HK-2 (cell line): ENCODE measurements around the gene GPR156.
"Not testable (repeated sequence)": the region's sequence is repeated elsewhere in the genome, so short reads cannot be mapped to it uniquely, and the experiment has no call there.

ENCODE experiments used
- DNase-seq: peaks from one replicate; pipeline ENCODE4 v3.0.0-alpha.2; 2018; ENCODE audit not compliant: unreplicated experiment

The GPR156 gene

DNA sequence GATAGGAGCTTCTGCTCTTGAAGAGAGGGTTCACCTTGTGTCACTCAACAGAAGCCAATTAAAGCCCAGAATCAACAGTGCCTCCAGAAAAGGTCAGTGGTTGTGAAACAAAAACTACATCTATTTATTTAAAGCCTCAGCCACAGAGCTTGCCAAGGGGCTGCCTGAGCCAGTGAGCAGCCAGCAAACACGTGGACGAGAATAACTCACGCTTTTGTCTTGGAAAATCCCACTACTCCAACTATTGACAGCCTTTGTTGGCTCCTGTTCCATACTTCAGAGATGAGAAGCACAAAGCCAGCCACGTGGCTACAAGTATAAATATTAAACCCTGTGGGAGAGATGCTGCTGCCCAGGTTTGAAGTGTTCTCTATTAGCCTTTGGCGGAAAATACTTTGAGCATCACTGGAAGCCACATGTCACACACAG lies 10.3 kb downstream of the GPR156 start:
- no peak for DNase-seq

DNA sequence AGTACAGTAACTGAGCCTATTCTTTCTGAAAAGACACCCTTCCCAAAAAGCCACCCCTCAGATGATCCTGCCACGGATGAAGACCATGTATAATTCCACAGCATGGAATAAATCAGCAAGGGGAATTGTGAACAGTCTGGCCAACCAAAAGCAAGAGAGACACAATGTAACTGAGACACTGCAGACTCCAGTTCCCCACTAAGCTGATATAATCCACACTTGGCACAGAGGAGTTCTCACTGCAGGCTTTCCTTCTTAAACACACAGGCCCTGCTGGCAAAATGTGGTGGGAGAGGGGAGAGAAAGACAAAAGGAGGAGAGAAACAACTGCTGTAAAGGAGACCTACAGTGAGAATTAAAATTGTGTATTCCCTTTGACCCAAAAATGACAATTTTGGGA lies 12.7 kb downstream of the GPR156 start:
- no peak for DNase-seq

DNA sequence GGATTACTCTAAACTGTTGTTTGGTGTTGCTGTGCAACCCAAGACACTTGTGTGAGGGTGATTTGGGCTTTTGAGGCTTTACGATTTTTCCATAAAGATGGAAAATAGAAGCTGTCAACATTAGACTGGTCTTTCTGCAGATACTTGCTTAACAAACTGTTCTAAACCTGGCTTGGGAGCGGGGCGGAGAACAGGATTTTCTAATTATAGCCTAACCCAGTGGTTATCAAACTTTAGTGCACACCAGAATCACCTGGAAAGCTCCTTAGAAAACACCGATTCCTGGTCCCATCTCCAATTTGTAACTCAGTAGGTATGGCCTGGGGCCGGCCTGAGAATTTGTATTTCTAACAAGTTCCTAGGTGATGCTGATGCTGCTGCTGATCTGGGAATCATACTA lies 19.0 kb downstream of the GPR156 start:
- no peak for DNase-seq

DNA sequence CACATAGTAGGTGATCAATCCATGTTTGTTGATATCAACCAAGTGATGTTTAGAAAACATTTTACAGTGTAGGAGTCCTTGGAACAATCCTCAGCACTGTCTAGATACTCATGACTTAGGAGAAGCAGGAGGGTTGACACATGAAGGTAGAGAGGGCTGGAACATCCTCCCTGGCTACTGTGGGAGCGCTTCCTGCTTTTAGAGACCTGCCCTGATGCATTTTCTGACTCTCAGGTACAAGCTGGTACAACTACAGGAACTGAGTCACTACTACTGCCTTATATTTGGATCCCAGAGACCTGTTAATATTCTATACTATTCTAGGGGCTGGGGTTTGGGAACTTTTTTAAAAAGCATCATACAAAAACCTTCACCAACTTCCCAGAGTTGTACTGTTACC lies 20.1 kb downstream of the GPR156 start:
- DNase-seq, result no peak

DNA sequence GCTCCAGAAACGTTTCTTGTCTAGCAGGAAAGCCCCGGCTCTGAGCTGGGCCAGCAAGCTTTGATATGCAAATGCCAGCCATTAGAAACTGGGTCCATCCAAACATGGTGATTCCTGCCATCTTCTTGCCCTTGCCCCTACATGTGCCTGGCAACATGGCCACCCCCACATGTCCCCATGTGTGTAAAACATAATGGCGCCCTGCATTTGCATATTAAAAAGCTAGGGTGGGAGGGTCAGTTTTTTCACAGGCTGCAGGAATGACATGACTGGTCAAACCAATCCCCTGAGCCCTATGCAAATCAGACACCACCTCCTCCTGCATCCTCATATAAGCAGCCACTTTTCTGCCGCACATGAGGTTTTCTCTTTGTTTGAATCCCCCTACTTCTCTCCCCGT lies 21.2 kb downstream of the GPR156 start:
- DNase-seq, result no peak

DNA sequence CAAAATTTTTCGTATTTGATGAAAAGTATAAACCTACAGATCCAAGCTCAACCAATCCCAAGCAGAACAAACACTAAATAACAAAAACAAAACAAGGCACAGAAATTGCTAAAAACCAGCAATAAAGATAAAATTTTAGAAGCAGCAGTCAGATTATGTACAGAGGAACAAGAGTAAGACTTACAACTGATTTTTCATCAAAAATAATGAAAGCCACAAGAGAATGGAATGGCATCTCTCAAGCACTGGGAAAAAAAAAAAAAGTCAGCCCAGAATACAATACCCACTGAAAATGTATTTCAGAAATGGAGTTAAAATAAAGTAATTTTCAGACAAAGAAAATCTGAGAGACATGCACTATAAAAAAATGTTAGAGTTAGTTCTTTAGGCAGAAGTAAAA lies 27.0 kb downstream of the GPR156 start:
- DNase-seq, result no peak

DNA sequence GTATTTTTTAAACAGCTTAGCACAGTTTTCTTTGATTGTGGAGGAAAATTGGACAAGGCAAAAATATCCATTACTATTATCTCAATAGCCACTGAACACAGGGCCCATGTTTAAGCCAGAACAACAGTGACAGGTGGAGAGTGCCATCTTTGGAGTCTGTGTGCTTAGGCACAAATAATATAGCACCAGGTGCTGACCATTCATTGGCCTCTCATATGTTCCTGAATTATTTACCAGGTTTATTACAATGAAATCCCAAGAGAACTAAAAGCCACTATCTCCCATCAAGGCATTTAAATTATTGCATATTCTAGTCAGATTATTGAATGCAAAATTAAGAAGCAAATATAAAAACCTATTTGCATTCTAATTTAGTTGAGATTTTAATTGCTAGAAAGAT lies 39.6 kb downstream of the GPR156 start:
- no peak for DNase-seq

DNA sequence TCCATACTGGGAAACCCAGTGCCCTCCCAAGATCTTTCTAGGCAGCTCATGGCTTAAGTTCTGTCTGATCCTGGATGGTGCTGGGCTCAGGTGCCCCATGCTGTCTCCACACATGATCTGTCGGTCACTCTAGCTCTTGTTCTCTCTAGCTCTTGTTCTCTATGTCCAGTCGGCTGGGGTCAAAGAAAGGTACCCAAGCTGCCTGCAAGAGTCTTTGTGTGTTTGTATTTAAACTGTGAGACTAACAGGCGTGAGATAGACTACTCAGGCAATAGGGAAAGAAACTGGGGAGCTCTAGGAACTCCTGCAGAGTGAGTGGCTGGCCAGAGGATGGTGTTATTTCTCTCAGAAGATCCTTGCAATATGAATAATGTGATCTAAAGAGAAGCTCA lies 40.2 kb downstream of the GPR156 start:
- DNase-seq, result no peak

DNA sequence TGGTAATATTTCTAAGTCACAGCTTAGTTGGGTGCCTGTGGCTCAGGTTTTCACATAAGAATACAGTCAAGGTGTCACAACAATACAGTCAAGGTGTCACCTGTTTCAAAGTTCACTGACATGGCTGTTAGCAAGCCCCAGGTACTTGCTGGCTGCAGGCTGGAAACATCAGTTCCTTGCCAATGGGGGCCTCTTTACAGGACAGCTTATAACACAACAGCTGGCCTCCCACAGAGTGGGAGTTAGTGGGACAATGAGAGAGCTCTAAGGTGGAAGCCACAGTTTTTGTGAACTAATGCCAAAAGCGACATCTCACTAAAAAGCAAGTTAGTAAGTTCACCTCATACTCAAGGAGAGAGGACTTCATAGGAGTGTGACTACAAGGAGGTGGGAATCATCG lies 45.4 kb downstream of the GPR156 start:
- no peak for DNase-seq

DNA sequence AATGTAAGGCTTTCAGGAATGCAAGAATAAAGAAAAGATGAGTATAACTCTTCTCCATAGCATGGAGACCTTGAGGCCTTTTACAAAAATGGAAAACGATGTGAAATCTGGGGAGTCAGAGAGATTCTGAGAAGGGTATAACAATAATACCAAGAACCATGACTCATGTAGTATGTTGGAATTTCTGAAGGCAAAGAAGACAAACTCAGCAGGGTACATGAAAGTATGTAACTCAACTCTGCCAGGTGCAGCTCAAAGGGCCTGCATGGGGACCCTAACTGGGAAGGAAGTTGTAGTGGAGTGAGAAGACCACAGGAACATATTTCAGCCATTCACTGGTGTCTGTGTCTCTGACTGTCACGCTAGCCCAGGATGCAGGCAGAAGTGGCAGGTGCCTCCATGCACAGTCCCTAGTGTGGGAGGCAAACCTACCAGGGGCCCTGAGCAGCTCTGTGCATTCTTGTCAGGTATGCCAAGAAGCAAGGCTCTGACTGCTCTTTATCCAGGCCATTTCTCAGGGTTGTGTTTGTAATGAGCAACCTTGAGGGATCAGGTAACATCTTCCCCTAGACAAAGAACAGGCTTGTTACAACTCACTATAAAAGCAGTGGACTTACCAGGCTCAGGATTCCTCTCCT lies 57.2 kb downstream of the GPR156 start:
- DNase-seq, result no peak

DNA sequence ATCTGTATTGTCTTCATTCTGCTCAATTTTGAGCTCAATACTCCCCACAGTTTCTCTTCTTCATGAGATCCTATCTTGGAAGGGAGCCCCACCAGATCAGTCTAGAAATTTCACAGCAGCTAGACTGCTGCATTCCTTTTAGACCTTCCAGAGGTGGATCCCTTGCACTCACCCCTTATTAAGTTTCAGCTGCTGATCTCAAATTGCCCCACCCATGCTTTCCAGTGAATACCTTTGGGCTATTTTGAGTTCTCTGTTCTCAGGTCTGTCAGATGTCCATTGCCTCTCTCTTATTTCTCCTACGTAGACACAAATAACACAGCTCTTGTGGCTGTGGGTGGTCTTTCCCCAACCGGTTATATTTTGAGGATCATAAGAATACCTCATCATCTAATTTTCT lies 60.8 kb downstream of the GPR156 start:
- DNase-seq, result no peak

DNA sequence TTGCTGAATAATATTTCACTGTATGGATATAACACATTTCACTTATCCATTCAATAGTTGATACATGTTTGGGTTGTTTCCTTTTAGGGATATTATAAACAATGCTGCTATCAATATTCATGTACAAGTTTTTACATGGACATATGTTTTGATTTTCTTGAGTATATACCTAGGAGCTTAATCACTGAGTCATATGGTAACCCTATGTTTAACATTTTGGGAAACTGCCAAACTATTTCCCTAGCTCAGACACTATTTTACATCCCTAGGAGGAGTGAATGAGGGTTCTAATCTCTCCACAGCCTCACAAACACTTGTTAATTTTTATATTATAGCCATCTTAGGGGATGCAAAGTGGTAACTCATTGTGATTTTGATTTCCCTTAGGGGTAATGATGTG lies 66.0 kb downstream of the GPR156 start:
- no peak for DNase-seq

DNA sequence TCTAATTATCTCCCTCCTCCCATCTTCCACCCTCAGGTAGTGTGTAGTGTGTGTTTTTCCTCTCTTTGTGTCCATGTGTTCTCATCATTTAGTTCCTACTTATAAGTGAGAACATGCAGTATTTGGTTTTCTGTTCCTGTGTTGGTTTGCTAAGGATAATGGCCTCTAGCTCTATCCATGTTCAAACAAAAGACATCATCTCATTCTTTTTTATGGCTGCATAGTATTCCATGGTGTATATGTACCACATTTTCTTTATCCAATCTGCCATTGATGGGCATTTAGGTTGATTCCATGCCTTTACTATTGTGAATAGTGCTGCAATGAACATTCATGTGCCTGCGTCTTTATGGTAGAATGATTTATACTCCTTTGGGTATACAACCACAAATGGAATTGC lies 68.4 kb downstream of the GPR156 start:
- not testable (repeated sequence) for DNase-seq

DNA sequence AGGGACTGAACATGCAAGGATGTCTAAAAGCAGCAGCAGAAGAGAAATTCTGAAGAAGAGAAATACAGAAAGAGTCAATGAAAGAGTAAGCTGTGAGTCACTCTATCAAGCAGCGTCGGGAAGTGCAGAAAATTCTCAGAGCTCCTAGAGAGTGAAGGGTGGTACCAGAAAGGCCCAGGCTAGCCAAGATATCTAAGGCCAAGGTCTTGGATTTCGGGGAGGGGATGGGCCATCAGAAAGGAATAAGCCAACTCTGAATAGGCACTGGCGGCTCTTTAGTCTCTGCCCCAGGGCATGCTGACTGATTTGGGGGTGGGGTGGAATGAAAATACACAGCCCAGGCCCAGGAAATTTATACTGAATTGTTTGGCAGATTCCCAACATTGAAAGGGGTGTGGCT lies 70.8 kb downstream of the GPR156 start:
- DNase-seq, result no peak

DNA sequence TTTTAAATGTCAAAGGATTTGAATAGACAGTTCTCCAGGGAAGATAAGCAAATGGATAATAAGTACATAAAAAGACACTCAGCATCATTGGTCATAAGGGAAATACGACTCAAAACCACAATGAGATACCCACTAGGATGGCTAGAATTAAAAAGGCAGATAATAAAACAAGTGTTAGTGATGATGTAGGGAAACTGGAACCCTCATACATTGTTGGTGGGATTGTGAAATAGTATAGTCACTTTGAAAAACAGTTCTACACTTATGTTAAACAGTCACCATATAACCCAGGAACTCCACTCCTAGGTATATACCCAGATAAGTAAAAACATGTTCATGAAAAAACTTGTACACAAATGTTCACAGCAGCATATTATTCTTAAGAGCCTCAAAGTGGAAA lies 72.5 kb downstream of the GPR156 start:
- no peak for DNase-seq

DNA sequence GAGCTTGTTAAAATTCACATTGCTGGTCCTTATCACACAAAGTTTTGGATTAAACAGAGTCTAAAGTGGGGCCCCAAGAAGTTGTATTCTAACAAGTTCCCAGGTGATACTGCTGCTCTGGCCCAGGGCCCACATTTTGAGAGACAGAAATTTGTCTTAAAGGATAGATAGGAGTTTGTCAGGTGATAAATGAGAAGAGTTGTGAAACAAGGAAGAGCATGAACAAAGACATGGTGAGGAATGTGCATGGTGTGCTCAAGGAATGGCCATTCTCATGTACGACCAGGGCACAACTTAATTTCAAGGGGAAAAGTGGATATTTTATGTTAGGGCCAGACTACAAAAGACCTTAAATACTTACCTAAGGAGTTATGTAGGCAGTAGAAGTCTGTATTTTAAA lies 75.6 kb downstream of the GPR156 start:
- DNase-seq, result no peak

DNA sequence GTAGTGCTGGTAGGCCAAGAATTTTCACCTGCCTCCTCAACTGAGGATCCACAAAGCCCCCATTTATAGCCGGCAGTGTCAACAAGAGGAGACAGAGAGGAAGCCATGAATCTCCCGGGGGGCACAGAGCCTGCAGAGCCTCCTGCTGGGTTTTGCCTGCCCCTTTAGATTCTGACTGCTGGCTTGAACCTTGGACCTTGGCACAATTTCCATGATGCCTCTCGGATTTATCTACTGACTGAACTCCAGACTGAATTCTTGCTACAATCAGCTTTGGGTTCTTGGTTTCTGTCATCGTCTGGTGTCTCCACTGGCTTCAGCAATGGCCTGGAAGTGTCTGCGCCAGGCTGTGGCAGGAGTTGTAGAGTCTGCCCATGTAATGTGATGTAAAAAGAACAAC lies 80.7 kb downstream of the GPR156 start:
- no peak for DNase-seq

DNA sequence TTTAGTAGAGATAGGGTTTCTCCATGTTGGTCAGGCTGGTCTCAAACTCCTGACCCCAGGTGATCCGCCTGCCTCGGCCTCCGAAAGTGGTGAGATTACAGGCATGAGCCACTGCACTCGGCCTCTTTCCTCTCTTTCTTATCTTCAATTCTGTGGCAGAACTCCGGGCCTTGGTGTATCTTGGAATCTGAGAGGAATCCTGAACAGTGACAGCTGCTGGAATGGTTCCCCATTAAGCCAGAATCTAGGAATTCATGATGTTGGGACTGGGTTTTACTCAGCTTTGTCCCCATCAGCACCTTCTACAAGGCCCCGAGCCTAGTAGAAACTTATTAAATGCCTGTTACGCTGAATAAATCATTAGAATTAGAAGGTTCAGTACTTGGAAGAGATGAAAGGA lies 81.4 kb downstream of the GPR156 start:
- DNase-seq, result no peak

DNA sequence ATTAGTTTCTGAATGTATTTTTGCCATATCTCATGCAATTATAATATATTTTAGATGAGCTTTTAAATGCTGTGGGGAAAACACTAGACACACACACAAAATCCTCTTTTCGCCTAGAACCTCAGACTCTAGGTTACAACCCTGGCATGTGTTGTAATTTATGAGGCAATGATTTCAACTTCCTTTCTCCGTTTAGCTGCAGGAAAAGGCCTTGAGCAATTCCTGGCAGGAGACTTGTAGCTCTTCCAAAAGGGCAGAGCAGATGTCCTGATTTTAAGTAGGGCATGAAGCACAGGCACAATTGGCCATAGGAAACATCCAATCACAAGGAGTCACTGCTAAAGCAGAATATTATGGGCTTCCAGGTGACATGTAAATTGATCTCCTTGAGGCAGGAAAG lies 82.0 kb downstream of the GPR156 start:
- no peak for DNase-seq

DNA sequence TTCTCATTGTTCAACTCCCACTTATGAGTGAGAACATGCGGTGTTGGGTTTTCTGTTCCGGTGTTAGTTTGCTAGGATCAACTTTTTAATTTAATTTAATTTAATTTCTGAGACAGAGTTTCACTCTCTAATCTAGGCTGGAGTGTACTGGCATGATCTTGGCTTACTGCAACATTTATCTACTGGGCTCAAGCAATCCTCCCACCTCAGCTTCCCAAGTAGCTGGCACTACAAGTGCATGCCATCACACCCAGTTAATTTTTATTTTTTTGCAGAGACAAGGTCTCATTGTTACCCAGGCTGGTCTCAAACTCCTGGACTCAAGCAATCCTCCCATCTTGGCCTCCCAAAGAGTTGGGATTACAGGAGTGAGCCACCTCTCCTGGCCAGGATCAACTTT lies 82.7 kb downstream of the GPR156 start:
- no peak for DNase-seq

DNA sequence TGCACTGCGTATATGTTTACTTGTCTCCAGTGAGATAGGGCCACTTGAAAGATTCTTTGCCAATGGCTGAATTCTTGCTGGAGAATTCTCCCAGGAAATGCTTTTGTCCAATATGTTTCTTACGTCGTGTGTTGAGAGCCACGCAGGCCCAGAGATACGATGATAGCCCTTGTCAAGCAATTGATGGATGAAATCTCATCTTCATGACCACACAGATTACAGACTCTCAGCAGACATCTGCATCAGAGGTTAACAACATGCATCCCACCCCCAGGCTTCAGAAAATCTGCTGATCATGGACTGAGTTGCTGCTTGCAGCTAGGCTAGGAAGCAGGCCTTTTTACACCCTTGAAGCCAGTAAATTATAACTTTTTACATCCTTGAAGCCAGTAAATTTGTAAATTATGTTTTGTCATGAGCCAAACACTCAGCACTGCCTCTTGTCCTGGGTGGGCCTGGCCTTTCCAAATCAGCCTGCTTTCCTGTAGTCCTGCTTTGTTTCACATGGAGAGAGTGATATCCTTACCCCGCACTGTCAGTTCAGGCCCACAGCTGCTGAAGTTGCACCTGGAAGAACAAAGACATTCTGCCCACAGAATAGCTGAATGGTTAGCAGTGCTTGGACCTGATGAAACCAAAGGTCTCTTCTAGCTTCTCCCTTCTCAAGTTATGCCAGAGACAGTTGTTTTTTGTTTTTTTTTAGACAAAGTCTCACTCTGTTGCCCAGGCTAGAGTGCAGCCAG lies 84.4 kb downstream of the GPR156 start:
- DNase-seq, result no peak

DNA sequence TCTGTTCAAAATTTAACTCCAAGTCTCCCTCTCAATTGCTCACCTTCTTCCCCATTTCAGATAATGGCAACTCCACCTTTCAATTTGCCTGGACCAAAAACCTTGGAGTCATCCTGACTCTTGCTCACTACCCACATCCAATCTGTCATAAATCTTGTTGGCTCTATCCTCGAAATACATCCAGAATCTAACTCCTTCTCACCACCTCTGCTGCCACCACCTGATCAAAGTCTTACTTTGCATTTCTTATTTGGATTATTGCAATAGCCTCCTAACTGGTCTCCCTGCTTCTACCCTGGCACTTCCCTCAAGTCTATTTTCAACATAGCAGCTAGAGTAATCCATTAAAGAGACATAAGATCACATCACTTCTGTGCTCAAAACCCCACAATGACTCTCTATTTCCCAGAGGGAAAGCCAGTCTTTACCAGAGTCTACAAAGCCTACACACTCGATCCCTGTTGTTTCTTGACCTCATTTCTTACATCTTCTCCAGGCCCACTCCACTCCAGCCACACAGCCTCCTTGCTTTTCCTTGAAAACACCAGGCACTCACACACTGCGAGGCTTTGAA lies 86.6 kb downstream of the GPR156 start:
- DNase-seq, result no peak

DNA sequence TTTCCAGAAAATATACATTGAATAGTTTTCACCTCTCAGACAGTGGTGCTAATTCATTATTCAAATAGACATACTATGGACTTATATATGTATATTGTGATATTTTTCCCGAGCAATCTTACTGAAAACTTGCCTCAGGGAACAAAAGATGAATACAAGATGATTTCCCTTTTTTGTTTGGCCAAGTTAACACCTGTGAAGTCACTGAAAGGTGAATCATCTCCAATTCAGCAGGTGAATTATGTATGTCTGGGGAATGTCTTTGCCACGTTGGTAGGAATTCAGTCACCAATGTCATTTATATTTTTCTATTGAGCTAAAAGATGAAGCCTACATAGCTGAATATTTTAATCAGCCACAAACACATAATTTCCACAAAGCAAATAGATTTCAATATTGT lies 88.2 kb downstream of the GPR156 start:
- no peak for DNase-seq

DNA sequence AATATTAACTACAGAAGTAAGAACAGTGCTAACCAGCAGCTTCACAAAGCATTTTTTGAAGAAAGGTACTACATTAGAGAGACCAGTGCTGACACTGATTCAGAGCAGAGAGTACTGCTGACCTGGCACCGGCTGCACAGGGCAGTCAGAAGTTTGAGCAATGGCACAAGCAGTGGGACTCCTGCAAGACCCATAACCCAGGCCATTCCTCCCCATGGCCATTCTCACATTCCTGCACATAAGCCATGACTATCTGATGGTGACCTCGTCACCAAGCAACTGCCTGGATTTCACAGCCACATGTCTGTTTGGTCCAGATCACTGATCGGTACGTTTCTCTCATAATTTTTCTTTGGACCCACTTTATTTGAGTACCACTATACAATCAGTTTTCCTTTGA lies 88.7 kb downstream of the GPR156 start:
- no peak for DNase-seq
